ENCODE measurements around the gene AIFM2.

DNA sequence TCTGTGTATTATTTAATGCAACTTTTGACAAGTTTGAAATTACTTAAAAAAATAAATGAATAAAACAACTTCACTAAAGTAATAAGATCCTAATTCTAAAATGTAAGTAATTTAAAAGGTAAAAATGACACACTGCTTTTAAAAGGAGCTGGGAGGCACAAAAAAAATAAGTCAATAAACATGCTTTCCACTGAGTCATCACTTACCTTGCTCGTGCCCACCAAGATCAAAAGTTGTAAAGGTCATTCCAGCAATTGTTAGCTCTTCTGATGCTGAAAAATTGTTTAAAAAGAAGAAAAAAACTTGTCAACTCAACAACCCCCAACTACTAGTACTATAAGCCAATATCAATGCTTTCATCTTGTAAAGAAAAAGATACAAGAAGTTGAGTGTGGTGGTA is 28.2 kb upstream of the AIFM2 start:
- TF ChIP-seq EZH2 (IDR thresholded peaks at IDR 0.05) (no peak), POLR2AphosphoS5 (IDR thresholded peaks at IDR 0.05; ENCODE audit: borderline replicate concordance, low read depth, low read length) (no peak)
